ENCODE results near the gene PRLR. TPM values are rescaled to one million over a fixed set of nuclear protein-coding genes. Genes with fewer than 3 reads are reported as not detected.
A peak's percentile ranks its signal among the peaks of the same experiment; 100 is the strongest.

PRLR gene
- total RNA-seq, 1 donor from 2014 or later: 1.6 TPM

DNA sequence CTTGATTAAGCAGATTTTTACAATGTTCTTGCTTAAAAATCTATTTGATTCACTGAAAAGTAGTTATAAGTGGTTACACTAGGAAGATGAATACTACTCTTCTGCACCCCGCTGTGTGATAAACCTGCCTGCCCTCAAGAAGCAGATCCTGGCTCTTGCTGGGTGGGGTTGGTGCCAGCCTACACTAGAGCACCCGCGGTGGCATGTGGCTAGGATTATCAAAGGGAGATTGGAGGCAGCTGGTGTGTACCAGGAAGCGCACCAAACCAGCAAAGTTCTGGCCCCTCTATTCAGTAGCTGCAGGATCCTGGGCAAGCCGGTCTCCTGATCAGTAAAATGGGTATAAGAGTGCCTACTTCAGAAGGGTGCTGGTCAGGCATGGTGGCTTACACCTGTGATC lies 43.5 kb downstream of the PRLR start:
- H3K4me3 ChIP-seq: no peak overlapping the region
- H3K27me3 ChIP-seq: no peaks in the 10 kb centered on the region
- intact Hi-C loops (cut with DNase I): no loop called here
- no peak for DNase-seq
- no peaks in the 10 kb centered on the region for H3K4me1 ChIP-seq
- H3K9me3 ChIP-seq: no peaks in the 10 kb centered on the region
- no peak for ATAC-seq
- TF ChIP-seq, protein P1, sequence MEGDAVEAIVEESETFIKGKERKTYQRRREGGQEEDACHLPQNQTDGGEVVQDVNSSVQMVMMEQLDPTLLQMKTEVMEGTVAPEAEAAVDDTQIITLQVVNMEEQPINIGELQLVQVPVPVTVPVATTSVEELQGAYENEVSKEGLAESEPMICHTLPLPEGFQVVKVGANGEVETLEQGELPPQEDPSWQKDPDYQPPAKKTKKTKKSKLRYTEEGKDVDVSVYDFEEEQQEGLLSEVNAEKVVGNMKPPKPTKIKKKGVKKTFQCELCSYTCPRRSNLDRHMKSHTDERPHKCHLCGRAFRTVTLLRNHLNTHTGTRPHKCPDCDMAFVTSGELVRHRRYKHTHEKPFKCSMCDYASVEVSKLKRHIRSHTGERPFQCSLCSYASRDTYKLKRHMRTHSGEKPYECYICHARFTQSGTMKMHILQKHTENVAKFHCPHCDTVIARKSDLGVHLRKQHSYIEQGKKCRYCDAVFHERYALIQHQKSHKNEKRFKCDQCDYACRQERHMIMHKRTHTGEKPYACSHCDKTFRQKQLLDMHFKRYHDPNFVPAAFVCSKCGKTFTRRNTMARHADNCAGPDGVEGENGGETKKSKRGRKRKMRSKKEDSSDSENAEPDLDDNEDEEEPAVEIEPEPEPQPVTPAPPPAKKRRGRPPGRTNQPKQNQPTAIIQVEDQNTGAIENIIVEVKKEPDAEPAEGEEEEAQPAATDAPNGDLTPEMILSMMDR (IDR thresholded peaks at IDR 0.05): no peak
- H3K27ac ChIP-seq: no peak overlapping the region
- no peaks in the 10 kb centered on the region for H3K36me3 ChIP-seq

DNA sequence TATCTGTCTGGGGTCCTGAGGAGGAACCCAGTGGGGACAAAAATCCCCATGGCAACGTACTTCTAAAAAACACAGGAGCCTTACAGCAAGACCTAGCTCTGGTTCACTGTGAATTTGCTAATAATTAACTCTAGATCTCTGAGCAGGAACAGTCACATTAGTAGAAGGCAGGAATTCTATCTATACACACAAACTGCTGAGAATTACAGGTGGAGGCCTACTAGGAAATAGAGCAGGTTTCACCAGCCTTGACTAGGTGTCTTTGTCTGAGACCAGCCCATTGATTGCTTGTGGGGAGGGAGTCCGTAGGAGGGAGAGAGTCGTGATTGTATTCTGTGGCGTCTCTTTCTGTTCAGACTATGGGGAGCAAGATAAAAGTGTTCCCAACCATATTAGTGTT lies 44.8 kb downstream of the PRLR start:
- no peaks in the 10 kb centered on the region for H3K27me3 ChIP-seq
- DNase-seq: no peak

DNA sequence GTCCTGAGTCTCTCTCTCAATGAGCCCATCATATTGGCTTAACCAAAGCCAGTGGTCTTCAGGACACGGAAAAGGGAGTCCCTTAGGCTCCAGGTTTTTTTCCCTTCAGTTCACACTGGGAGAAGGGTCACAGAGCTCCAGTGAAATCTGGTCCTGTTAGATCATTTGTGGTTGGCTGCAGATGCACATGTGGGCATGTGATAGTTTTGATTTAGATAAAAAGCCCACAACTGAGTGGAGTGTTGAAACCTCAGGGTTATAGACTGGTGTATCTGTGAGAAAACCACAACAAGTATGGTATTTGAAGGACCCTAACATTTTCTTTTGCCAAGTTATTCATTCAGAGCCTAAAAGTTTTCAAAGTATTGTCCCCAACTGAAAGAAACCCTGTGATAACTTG lies 46.7 kb downstream of the PRLR start:
- H3K4me1 ChIP-seq: no peaks in the 10 kb centered on the region
- no peak overlapping the region for H3K27ac ChIP-seq
- H3K4me3 ChIP-seq: no peak overlapping the region
- intact Hi-C loops (cut with DNase I): no loop called here
- TF ChIP-seq, protein P1 (IDR thresholded peaks at IDR 0.05): no peak
- H3K27me3 ChIP-seq: no peaks in the 10 kb centered on the region
- no peak for ATAC-seq
- H3K36me3 ChIP-seq: no peaks in the 10 kb centered on the region
- DNase-seq: no peak
- H3K9me3 ChIP-seq: no peaks in the 10 kb centered on the region

More for the DNA sequence above, 44.8 kb downstream of the PRLR start:
- Histone ChIP-seq H3K36me3 (no peaks in the 10 kb centered on the region), H3K4me1 (no peaks in the 10 kb centered on the region), H3K4me3 (no peak overlapping the region), H3K9me3 (no peaks in the 10 kb centered on the region), H3K27ac (no peak overlapping the region)
- no peak for ATAC-seq
- intact Hi-C loops (cut with DNase I): no loop called here
- TF ChIP-seq, protein P1 (IDR thresholded peaks at IDR 0.05): no peak

DNA sequence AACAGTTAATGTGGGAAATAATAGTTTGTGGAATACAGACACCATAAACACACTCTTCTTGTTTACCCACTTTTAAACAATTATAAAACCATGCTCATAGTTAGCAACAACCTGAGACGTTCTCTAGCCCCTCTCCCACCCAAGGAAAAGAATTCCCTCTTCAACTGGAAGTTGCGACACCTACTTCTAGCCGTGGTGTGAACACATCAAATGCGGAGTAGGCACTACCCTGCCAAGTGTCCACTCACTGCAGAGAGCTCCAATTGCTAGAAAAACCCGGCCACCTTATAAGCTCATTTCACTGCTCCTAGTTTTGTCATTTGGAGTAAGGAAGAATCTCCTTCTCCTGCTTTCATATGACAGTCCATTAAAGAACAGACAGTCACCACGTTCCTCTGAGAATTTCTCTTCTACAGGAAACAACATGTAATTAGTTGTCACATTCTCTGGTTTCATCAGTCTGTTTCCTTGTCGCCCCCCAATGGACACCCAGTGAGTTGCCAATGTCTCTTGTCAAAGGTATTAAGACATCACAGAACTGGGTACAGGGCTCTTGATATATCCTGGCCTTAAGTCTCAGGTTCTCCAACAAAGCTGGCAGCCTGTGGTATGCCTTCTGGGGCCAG lies 47.3 kb downstream of the PRLR start:
- Histone ChIP-seq H3K4me3 (no peak overlapping the region), H3K27me3 (no peaks in the 10 kb centered on the region), H3K9me3 (no peaks in the 10 kb centered on the region), H3K27ac (no peak overlapping the region), H3K4me1 (no peaks in the 10 kb centered on the region), H3K36me3 (no peaks in the 10 kb centered on the region)
- ATAC-seq: peak; percentile 77
- DNase-seq: no peak
- TF ChIP-seq, protein P1 (IDR thresholded peaks at IDR 0.05): peak; percentile 54
- intact Hi-C loops (cut with DNase I): no loop called here

DNA sequence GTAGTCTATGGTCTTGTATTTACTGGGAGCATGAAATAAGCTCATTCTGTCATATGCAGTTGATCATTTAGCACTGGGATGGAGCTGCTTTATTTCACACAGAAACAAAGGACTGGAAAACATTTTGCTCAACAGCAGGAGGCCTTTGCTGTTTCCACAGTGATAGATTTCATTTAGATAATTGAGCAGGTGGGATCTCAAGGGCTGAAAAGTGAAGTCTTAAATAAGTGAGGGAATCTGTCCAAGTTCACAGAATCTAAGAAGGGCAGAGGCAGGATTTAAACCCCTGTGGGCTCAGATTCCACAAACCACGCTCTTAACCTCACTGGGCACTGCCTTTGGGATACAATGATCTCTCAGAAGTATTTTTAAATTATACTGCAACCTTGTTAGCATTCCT lies 47.8 kb downstream of the PRLR start:
- no peaks in the 10 kb centered on the region for H3K4me1 ChIP-seq
- no peak overlapping the region for H3K4me3 ChIP-seq
- TF ChIP-seq, protein P1 (IDR thresholded peaks at IDR 0.05): no peak
- no peak overlapping the region for H3K27ac ChIP-seq
- intact Hi-C loops (cut with DNase I): no loop called here
- H3K36me3 ChIP-seq: no peaks in the 10 kb centered on the region
- ATAC-seq (no peak), DNase-seq (no peak)
- H3K27me3 ChIP-seq: no peaks in the 10 kb centered on the region
- no peaks in the 10 kb centered on the region for H3K9me3 ChIP-seq

DNA sequence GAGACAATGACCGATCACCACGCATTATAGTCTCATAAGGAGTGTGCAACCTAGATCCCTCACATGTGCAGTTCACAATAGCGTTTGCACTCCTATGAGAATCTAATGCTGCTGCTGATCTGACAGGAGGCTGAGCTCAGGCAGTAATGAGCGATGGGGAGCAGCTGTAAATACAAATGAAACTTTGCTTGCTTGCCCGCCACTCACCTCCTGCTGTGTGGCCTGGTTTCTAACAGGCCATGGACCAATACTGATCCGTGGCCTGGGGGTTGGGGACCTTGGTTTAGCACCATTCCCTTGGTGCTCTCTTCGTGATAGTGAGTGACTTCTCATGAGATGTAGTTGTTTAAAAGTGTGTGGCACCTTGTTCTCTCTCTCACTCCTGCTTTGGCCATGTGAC lies 50.2 kb downstream of the PRLR start:
- intact Hi-C loops (cut with DNase I): no loop called here
- Histone ChIP-seq H3K4me3 (no peak overlapping the region), H3K36me3 (no peaks in the 10 kb centered on the region), H3K4me1 (no peaks in the 10 kb centered on the region), H3K27me3 (no peaks in the 10 kb centered on the region), H3K9me3 (no peaks in the 10 kb centered on the region), H3K27ac (no peak overlapping the region)
- no peak for ATAC-seq
- no peak for DNase-seq
- TF ChIP-seq, protein P1 (IDR thresholded peaks at IDR 0.05): no peak
